NT2/D1 (cell line): ENCODE measurements around the gene PLEKHA6.

Source experiments
- SUZ12 ChIP-seq: IDR thresholded peaks from 2 replicates; pipeline ENCODE4 v1.6.1; 2011; ENCODE audit not compliant: insufficient read length, insufficient read depth; ENCODE audit errors: extremely low read depth
- YY1 ChIP-seq: IDR thresholded peaks from 2 replicates; pipeline ENCODE4 v1.6.1; 2011; ENCODE audit not compliant: insufficient read length, insufficient read depth
- ZNF274 ChIP-seq: IDR thresholded peaks from 2 replicates; pipeline ENCODE4 v1.6.1; 2011; ENCODE audit warnings: mild to moderate bottlenecking, low read depth, low read length

GRCh38 chr1:204241050-204241449 is 118.7 kb downstream of the PLEKHA6 start:
- TF ChIP-seq ZNF274 (no peak), YY1 (no peak), SUZ12 (no peak)
